Measurements from ENCODE around the gene FAR2. TPM values are rescaled to one million over a fixed set of nuclear protein-coding genes. Genes with fewer than 3 reads are reported as not detected.
"Not testable (repeated sequence)": the region's sequence is repeated elsewhere in the genome, so short reads cannot be mapped to it uniquely, and the experiment has no call there.

The FAR2 gene
- polyA plus RNA-seq, 4 donors = 37.3 to 42.8 (median 39.4) TPM

DNA sequence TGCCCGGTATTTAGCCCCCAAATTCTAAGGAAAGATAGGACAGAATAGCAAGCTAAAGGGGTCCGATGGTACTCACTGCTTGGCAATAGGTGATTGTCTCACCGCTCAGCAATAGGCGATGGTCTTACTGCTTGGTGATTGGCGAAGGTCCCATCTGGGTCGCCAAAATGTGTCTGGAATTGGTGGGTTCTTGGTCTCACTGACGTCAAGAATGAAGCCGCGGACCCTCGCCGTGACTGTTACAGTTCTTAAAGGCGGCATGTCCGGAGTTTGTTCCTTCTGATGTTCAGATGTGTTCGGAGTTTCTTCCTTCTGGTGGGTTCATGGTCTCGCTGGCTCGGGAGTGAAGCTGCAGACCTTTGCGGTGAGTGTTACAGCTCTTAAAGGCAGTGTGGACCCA, 236.1 kb downstream of the FAR2 start:
- DNase-seq (ENCODE audit: low read depth in 4 of 4, low spot score in 2 of 4) = not testable (repeated sequence)

Other genes starting within 250 kb of the FAR2 start
- 100 to 1,000 TPM in 3 of 4 donors, 10 to 100 TPM in 1; 91.0 to 112 (median 105) TPM for gene ERGIC2, start 231.9 kb downstream of the FAR2 start, polyA plus RNA-seq (ENCODE audit: insufficient read length in 4 of 4)

Data from left renal cortex interstitium (tissue), 4 donors.